Smooth muscle cell (in vitro differentiated cells): ENCODE measurements around the gene EME1. TPM values are rescaled to one million over a fixed set of nuclear protein-coding genes. Genes with fewer than 3 reads are reported as not detected.
A peak's percentile ranks its signal among the peaks of the same experiment; 100 is the strongest.

Experiments
- DNase-seq: peaks from one replicate; lab custom pipeline; 2025; ENCODE audit not compliant: unreplicated experiment; lab: John Stamatoyannopoulos, UW
- H2AFZ ChIP-seq: fragments of 200-600 bp; sonication (generic); 2 replicates; pipeline ENCODE4 v1.6.0; 2016; ENCODE audit warnings: antibody characterized with exemption, low read depth, mild to moderate bottlenecking
- H3F3A ChIP-seq: fragments of 200-600 bp; sonication (generic); 2 replicates; pipeline ENCODE4 v1.6.0; 2017; ENCODE audit warnings: antibody characterized with exemption, low read depth
- H3K27ac ChIP-seq: fragments of 200-600 bp; sonication (generic); 2 replicates; pipeline ENCODE4 v1.5.1; 2016; ENCODE audit warnings: low read depth, mild to moderate bottlenecking
- H3K27me3 ChIP-seq: fragments of 200-600 bp; sonication (generic); 2 replicates; pipeline ENCODE4 v1.6.1; 2016; ENCODE audit warnings: low read depth, mild to moderate bottlenecking
- H3K36me3 ChIP-seq: fragments of 200-600 bp; sonication (generic); 2 replicates; pipeline ENCODE4 v1.5.1; 2016; ENCODE audit warnings: low read depth
- H3K4me1 ChIP-seq: fragments of 200-600 bp; sonication (generic); 2 replicates; pipeline ENCODE4 v1.5.1; 2016; ENCODE audit warnings: low read depth
- H3K4me2 ChIP-seq: fragments of 200-600 bp; sonication (generic); 2 replicates; pipeline ENCODE4 v1.6.0; 2016; ENCODE audit warnings: mild to moderate bottlenecking
- H3K4me3 ChIP-seq: fragments of 200-600 bp; sonication (generic); 2 replicates; pipeline ENCODE4 v1.5.1; 2016; ENCODE audit warnings: mild to moderate bottlenecking
- H3K79me2 ChIP-seq: fragments of 200-600 bp; sonication (generic); 2 replicates; pipeline ENCODE4 v1.6.0; 2016; ENCODE audit warnings: low read depth, mild to moderate bottlenecking
- H3K9ac ChIP-seq: fragments of 200-600 bp; sonication (generic); 2 replicates; pipeline ENCODE4 v1.6.0; 2016; ENCODE audit warnings: low read depth
- H3K9me3 ChIP-seq: fragments of 200-600 bp; sonication (generic); replicated peaks from 2 replicates; pipeline ENCODE4 v1.5.1; 2016; ENCODE audit warnings: low read depth
- H4K20me1 ChIP-seq: fragments of 200-600 bp; sonication (generic); 2 replicates; pipeline ENCODE4 v1.6.0; 2016; ENCODE audit warnings: low read depth
- WGBS: methylation state at CpG from one replicate; pipeline ENCODE4 v1.1.7; 2016; ENCODE audit warnings: low lambda C conversion rate; 5-methylcytosine and 5-hydroxymethylcytosine counted together
- polyA plus RNA-seq: library from polyadenylated mRNA; unstranded; fragments of >200 nt; fragmentation: Nextera tagmentation; extraction: Ambion mirVana; gene quantifications from 2 replicates; pipeline ENCODE4 v1.2.1, GENCODE V29; 2016
- total RNA-seq: library from RNA; depleted of rRNA; stranded (reverse); fragments of >200 nt; gene quantifications from 2 replicates; pipeline ENCODE4 v1.2.3, GENCODE V29; 2014
- TF ChIP-seq, protein P1 (sequence below): fragments of 200-600 bp; sonication (generic); IDR thresholded peaks from 2 replicates; pipeline ENCODE4 v1.5.1; 2017; ENCODE audit warnings: borderline replicate concordance, mild to moderate bottlenecking, antibody characterized with exemption; ENCODE audit not compliant: insufficient read depth, poor library complexity, severe bottlenecking

Gene EME1
- total and polyA plus RNA-seq, 2 experiments from 2014 or later, result 8.2 to 9.6 TPM

DNA sequence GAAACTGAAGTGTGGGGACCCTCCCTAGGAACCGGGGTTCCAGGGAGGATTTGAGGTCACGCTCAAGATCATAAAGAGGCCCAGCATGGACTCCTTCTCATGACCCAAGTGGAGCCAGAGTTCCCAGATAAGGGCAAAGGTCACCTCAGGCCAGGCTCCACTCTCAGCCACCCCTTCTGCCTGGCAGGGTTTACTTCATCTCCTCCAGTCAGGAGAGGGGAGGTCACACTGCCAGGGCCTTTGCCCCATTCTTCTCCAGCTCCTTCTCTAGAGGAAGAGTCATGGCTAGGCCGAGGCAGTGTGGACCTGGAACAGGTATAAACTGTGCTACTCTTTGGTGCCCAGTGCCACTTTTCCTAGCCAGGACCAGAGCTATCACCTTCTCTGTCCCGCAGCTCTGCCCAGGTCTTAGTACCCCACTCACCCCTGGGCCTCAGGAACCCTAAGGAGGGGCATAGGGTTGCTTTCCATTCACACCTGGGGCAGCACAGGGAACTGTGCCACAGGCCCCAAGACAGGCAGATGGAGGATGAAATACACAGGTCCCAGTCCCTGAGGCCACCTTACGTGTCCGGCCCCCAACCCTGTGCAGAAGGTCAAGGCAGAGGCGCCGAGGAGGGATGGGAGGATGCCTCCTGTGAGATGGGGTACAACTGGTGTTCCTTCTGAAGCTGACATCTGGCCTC lies 52.1 kb downstream of the EME1 start:
- no peaks in the 10 kb centered on the region for H3K9me3 ChIP-seq
- TF ChIP-seq, protein P1, sequence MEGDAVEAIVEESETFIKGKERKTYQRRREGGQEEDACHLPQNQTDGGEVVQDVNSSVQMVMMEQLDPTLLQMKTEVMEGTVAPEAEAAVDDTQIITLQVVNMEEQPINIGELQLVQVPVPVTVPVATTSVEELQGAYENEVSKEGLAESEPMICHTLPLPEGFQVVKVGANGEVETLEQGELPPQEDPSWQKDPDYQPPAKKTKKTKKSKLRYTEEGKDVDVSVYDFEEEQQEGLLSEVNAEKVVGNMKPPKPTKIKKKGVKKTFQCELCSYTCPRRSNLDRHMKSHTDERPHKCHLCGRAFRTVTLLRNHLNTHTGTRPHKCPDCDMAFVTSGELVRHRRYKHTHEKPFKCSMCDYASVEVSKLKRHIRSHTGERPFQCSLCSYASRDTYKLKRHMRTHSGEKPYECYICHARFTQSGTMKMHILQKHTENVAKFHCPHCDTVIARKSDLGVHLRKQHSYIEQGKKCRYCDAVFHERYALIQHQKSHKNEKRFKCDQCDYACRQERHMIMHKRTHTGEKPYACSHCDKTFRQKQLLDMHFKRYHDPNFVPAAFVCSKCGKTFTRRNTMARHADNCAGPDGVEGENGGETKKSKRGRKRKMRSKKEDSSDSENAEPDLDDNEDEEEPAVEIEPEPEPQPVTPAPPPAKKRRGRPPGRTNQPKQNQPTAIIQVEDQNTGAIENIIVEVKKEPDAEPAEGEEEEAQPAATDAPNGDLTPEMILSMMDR, result no peak
- peak overlapping the region; percentile 96 for H3K4me2 ChIP-seq
- peak overlapping the region; percentile 93 for H2AFZ ChIP-seq
- no peak overlapping the region for H3K27ac ChIP-seq
- H3K4me1 ChIP-seq, result peaks cover 13% of the 10 kb centered on the region
- H3K79me2 ChIP-seq, result no peaks in the 10 kb centered on the region
- DNase-seq, result no peak
- H3K9ac ChIP-seq, result peak overlapping the region; percentile 50
- no peaks in the 10 kb centered on the region for H3K36me3 ChIP-seq
- peaks cover 5% of the 10 kb centered on the region for H4K20me1 ChIP-seq
- no peaks in the 10 kb centered on the region for H3K27me3 ChIP-seq
- WGBS, result 95% methylated on average over 8 of the region's 8 CpGs
- peaks cover 11% of the 10 kb centered on the region for H3F3A ChIP-seq
- H3K4me3 ChIP-seq, result peak overlapping the region; percentile 91

DNA sequence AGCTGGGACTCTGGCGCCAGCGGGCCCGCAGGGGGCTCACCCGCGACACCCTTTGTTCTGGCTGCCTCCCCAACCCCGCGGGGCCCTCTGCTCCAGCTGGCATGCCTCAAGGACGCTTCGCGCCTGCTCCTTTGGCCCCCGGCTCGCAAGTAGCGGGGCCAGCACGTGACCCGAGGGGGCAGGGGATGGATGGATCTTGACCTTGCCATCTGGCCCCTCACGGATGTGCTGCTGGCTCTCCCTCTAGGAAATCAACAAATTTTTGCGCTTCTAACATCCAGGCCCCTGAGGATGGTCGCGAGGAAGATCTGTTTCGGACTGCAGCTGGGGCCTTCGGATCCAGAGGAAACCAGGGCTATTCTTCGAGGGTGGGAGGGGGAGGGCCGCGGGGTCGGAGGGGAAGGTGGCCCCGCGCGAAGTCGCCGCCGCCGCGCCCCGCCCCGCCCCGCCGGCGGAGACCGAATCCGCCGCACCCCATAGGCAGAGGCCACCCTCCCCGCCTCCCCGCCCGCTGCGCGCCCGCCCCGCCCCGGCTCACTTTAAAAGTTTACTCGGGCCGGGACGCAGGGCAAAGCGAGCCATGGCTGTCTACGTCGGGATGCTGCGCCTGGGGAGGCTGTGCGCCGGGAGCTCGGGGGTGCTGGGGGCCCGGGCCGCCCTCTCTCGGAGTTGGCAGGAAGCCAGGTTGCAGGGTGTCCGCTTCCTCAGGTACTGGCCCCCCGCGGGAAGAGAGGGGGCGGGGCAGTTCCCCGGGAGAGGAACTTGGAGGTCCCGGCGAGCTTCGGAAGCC lies 52.8 kb downstream of the EME1 start, which contains the start of gene ACSF2:
TSS of gene ACSF2 (plus strand) at position 537 of the 790 bp plus-strand sequence. CDS start at position 581, 44 bp downstream.
- Histone ChIP-seq H3K27ac (peak within 1 kb of the TSS; percentile 45), H3K79me2 (no peaks in the 10 kb centered on the region), H2AFZ (peak within 1 kb of the TSS; percentile 93), H3K4me2 (peak within 1 kb of the TSS; percentile 96), H3F3A (peaks cover 11% of the 10 kb centered on the region), H3K9me3 (no peaks in the 10 kb centered on the region), H3K9ac (peak within 1 kb of the TSS; percentile 50), H3K36me3 (no peaks in the 10 kb centered on the region), H3K27me3 (no peaks in the 10 kb centered on the region), H4K20me1 (peaks cover 10% of the 10 kb centered on the region), H3K4me3 (peak within 1 kb of the TSS; percentile 91), H3K4me1 (peaks cover 13% of the 10 kb centered on the region)
- TF ChIP-seq, protein P1, result no peak
- DNase-seq, result peak; percentile 43
- WGBS, result 10% methylated on average over 36 of the region's 70 CpGs

DNA sequence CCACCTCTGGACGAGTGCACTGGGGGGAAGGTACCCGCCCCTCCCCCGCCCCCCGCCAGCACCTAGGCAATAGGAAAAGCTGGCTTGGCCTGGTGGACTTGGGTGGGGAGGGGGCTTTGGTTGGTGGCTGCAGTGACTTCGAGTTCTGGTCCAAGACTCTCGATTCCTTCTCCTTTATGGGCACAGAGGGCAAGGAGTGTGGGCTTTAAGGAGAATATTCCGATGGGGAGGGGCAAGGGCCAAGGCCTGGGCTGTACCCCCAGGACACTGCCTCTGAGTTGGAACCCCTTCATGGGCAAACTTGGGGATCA lies 53.4 kb downstream of the EME1 start:
- Histone ChIP-seq H3F3A (peaks cover 11% of the 10 kb centered on the region), H3K4me2 (peak overlapping the region; percentile 96), H3K9ac (peak overlapping the region; percentile 41), H3K27ac (peak overlapping the region; percentile 45), H3K9me3 (no peaks in the 10 kb centered on the region), H2AFZ (peak overlapping the region; percentile 47), H3K4me1 (peaks cover 13% of the 10 kb centered on the region), H4K20me1 (peaks cover 10% of the 10 kb centered on the region), H3K36me3 (no peaks in the 10 kb centered on the region), H3K79me2 (no peaks in the 10 kb centered on the region), H3K4me3 (peak overlapping the region; percentile 91), H3K27me3 (no peaks in the 10 kb centered on the region)
- TF ChIP-seq, protein P1, result no peak
- DNase-seq, result no peak
- 8% methylated on average over 6 of the region's 7 CpGs for WGBS
